GM23248 (cell line): ENCODE measurements around the gene P2RX3.

Experiments used
- EZH2 ChIP-seq: fragments of 200-600 bp; sonication (generic); IDR thresholded peaks from 2 replicates; pipeline ENCODE4 v1.6.1; 2018; ENCODE audit warnings: antibody characterized with exemption, mild to moderate bottlenecking; ENCODE audit not compliant: insufficient read depth, poor library complexity, severe bottlenecking
- EZH2phosphoT487 ChIP-seq: fragments of 200-600 bp; sonication (generic); IDR thresholded peaks from 2 replicates; pipeline ENCODE4 v1.6.1; 2018; ENCODE audit warnings: antibody characterized with exemption, moderate library complexity, mild to moderate bottlenecking, low read depth; ENCODE audit not compliant: insufficient read depth

DNA sequence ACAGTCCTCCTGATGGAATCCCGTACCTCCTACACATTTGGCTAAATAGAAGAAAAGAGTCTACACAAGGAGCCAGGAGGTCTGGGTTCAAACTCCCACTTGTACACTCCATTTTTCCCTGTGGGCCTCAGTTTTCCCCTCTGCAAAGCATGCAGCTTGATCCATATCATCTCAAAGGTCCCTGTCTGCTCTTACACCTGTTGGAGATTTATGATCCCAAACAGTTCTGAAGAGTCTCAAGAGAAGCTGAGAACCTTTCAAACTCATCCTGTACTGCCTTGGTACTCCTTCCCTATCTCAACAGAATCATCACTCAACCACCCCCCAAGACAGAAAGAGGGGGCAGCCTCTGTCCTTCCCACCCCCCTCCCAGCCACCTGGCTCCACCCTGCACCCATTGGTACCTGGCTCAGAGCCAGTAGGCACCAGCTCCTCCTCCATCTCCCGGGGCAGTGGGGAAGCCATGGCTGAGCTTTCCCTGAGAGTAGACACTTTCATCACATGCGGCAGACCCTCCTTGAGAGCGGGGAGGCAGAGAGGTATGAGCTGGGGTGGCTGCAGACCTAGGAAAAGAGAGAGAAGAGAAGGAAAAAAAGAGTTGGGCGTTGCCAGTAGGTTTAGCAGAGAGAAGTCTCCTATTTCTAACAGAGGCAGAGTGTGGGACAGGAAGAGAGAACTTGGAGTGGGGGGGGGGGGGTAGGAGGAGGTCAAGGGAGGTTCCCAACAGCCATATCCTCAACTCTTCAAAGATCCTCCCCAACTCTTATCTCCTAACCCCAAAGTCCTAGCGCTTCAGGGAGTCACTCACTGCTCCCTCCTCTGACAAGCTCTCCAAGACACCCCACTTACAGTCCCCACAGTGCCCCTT, 16.5 kb upstream of the P2RX3 start:
- TF ChIP-seq EZH2 (no peak), EZH2phosphoT487 (no peak)
